HS-5 (cell line): ENCODE measurements around the gene MICU1.
"Not testable (repeated sequence)": the region's sequence is repeated elsewhere in the genome, so short reads cannot be mapped to it uniquely, and the experiment has no call there.

Source experiments
- DNase-seq: peaks from one replicate; pipeline ENCODE4 v3.0.0-alpha.2; 2012; ENCODE audit warnings: low read depth

MICU1 gene

DNA sequence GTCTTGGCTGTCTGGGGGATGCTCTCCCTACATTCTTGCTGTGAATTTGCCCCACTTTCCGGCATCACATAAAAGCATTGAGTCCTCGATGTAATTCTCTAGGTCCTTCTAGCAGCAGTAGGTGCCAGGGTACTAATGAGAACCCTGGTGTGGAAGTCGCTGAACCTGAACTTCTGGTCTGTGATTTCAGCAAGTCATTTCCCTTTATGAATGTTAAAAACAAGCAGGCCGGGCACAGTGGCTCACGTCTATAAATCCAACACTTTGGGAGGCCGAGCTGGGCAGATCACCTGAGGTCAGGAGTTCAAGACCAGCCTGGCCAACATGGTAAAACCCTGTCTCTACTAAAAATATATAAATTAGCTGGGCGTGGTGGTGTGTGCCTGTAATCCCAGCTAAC lies 240.9 kb downstream of the MICU1 start:
- DNase-seq, result not testable (repeated sequence)

DNA sequence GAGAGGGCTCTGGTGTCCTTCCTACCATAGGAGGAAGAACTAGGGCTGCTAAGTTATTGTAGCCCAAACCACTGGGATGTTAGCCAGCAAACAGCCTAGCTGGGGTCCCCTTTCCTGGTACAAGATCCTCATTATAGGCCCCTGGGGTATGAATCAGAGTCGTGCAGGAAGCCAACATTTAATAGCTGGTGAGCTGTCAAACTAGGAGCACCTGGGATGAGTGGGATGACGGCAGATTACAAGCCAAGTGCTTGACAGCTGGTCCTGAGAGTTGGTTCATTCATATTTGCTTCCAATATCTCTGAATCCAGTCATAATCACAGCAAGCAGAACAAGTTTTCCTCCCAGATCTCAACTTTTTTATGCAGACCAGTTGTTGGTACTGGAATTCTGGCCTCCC lies 246.1 kb downstream of the MICU1 start:
- no peak for DNase-seq

DNA sequence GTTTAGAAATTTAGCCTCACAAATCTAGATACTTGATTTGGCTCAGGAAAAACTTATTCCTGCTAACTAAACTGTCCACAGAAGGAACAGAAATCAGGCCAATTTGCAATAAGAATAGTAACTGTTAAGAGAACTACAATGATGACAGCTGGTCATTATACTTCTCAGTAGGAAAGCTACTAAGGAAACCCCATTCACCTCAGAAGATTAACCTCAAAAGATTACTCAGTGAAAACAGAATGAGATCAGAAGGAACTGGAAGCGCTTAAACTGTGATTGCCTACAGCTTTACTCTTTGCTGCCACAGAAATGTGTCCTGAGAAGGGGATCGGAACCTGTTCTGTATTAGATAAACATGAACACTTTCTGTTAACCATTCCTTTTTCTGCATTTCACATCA lies 246.8 kb downstream of the MICU1 start:
- DNase-seq, result no peak

DNA sequence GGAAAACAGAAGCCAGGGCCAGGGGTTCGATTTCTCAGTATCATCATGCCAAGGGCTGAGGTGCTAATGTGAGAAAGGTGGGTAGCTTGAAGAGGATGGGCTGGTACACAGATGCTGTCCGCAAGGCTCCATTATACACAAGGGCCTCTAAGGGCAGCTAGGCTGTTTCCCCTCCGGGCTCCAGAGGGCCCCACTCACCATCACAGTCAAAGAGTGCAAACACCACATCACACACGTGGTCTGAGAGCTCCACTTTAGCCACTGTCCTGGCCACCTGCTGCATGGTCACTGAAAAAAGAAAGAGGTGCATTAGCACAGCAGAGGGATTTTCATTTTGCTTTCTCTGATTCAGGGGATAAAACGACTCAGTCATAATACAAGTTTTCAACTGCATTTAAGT lies 250.3 kb downstream of the MICU1 start:
- no peak for DNase-seq

DNA sequence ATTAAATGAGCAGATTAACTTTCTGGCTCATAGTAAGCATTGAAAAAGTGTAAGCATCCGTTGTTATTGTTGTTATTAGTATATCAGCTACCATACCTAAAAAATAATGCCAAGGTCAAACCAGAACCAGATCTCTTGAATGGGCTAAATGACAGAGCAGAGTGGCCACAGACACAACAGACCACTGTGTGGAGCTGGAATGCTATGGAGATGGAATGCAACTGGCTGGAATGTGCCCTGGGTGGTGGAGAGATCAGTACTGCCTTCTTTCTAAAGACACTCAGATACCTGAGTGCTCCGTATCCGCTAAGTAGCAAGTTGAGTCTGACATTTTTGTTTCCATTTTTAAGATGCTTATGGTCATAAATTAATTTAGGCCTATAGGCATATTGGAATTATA lies 250.7 kb downstream of the MICU1 start:
- DNase-seq, result no peak

DNA sequence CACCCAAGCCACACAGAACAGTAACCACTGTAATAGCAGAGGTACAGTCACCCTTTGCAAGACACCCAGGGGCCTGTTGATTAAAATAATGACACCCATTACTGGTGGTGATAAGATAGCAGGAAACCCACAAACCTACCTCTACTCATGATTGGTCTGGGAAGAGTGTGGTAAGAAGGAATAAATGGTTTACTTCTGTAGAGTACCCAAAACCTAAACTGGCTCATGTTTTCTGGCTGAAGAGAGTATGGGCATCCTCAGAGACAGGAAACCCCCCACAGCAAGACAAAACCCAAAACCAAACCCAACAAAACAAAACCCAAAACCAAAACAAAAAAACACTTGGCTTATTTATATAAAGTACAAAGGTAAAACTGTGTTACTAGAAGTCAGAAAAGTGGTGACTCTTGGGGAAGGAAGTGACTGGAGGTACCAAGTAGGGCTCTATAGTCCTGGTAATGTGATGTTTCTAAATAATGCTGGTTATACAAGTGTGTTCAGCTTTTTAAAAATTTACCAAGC lies 255.6 kb downstream of the MICU1 start:
- DNase-seq, result no peak

DNA sequence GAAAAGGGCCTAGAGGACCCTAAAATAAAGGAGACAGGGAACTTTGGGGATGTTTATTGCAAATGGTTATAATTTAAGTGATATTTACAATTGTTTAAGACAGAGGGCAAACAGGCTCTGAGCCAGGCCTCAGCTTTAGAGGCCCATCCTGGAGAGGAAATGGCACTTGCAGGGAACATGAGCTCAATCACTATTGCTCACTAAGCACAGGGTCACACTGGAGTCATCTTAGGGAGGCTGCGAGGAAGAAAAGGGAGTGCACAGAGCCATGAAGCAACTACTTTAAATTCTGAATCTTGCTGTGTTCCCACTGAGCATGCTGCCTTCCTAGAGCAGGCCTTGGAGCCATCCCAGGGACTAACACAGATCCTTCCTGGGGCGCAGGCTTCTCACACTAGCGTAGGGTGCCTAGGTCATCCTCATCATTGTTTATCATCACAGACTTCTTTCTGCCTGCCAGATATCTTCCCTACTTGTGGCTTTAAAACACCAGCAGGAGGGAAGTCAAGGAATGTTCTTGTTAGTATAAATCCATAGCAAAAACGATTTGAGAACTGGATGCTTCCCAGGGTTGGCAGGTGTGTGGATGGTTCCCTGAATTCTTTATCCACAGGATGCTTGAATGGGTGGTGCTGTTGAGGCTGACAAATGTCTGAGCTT lies 258.4 kb downstream of the MICU1 start:
- no peak for DNase-seq

DNA sequence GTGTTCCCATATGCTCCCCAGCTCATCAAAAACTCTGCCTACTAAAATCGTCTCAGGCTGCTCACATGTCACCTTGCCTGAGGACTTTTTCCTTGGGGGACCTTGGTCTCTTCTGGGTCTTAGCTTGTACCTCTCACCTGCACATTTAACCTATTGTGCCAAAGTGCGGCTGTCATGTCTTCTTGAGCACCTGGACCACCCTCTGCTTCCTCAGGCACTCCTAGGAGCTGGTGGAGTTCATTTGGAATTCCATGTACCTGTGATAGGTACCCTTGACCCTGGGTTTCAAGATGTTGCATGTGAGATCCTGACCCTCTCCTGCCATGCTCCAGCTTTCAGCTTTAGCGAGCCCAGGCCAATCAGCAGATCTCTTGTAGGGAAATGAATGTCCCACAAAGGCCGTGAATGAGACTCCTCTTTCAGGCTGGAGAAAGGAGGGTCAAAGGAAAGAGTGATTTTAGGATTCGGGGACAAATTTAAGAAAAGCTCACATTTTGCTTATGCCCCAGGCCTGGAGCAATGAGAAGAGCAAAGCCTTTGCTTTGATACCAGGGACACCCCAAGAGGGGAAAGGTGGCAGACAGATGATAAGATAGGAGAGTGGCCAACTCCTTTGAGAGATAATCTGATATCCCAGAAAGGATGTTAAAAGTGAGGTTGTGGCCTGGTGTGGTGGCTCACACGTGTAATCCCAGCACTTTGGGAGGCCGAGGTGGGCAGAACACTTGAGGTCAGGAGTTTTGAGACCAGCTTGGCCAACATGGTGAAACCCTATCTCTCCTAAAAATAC lies 260.6 kb downstream of the MICU1 start:
- DNase-seq, result no peak

DNA sequence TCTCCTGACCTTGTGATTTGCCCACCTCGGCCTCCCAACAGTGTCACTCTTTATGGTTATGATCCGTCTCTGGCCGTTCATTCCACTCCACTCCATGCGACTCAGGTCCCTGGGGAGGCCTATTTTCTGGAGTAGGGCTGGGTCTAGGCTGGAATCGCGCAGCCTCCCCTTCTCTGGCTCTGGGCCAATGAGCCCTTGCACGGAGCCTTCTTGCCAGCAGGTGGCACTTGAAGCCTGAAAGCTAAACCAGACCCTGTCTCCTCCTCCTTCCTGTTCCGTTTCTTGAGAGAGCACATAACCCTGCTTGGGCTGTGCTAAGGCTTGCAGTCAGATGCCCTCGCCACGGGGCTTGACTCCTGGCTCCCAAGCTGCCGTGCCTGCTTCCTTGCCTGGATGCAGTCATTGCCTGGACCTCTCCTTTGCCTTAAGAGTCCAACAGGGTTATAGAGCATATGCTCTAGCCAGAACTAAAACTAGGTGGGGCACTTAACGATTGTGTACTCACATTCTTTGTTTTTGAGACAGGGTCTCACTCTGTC lies 261.6 kb downstream of the MICU1 start:
- DNase-seq, result peak; percentile 80

DNA sequence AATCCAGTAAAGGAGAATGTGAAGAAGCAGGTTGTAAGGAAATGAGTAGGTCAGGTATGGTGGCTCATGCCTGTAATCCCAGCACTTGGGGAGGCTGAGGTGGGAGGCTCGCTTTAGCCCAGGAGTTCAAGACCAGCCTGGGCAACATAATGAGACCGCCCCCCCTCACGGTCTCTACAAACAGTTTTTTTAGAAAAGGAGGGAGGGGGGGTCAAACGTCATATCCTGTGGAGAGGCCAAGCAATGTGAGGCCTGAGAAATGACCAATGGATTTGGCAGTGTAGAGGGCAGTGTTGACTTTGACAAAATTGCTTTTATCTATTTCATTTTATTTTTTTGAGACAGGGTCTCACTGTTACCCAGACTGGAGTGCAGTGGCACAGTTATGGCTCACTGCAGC lies 268.9 kb downstream of the MICU1 start:
- DNase-seq, result no peak

DNA sequence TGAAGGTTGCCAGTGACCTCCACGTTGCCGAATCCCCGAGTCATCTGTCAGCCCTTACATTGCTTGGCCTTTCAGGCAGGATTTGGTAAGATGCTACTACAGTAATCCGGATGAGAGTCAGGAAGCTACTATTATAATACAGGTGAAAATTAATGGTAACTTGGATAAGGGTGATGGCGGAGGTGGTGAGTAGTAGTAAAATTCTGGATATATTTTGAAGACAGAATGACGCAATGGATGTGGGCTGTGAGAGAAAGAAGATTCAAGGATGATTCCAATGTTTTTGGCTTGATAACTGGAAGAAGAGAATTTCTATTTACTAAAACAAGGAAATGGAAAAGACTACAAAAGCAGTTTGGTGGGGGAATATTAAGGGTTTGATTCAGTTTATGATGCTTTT lies 269.8 kb downstream of the MICU1 start:
- no peak for DNase-seq

DNA sequence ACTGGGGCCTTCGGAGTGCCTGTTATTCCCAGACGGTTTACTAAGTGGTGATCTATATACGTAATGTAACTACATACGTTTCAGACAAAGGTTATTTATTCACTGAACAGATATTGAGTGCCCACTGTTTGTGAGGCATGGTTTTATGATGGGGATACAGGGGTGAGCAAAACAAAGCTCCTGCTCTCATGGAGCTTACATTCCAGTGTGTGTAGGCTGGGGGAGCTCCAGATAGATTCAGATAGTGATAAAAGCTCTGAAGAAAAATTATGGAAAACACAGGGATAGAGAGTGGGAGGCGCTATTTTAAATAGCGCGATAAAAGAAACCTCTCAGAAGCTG lies 270.7 kb downstream of the MICU1 start:
- no peak for DNase-seq

DNA sequence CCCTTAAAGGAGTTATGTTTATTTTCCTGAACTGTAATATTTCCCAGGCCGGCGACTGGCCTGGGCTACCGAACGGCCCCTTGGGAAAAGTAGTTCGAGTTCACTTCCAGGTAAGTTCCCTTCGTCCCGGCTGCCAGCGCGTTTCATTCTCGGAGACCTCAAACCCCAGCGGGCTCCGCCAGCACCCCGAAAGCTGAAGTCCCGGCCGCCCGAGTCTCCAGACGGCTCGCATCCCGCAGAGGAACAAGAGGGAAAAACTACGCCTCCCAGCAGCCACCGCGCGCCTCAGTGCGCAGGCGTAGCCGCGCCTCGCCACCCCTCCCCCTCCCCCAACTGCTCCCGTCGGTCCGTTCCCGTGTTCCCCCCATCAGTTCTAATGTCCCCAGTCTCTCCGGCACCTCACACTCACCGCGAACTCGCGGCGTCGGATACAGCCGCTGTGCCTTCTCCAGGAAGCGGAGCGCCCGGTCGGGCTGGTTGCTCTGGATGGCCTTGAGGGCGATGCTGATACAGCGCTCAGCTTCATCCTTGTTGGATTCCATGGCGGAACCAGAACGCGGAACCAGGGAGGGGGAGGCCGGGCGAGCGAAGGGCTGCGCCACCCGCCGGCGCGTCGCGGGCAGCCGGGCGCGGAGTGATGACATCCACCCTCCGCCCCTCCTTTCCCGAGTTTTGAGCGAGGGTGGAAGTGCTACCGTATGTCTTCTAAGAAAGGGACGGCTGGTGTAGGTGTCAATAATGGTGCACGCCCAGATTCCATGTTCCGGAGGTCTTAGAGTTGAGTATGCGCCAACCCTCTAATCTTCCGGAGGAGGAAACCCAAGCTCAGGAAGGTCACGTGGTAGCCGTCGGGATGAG lies 271.3 kb downstream of the MICU1 start, which contains the start of gene DNAJB12:
DNAJB12 (minus strand) TSS at position 564 of the 858 bp plus-strand sequence; CDS start at position 542, 22 bp downstream.
- peak; percentile 89 for DNase-seq

DNA sequence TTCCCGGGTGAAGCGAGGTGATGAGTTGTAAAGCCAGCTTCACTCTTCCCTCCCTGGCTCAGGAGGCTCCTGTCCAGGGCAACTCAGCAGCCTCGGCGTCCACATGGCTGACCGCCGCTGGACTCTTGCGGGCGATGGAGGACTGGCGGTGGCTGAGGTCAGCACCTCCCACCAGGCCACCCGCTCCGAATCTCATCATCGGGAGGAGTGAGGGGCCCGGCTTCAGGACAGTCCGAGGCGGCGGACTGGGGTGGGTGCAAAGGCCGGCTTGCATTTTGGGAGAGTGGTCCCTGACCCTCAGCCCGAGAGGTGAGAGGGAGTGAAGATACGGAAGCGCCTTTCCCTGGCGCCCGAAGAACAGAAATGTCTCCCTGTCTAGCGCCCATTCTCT lies 271.9 kb downstream of the MICU1 start:
- DNase-seq, result no peak

DNA sequence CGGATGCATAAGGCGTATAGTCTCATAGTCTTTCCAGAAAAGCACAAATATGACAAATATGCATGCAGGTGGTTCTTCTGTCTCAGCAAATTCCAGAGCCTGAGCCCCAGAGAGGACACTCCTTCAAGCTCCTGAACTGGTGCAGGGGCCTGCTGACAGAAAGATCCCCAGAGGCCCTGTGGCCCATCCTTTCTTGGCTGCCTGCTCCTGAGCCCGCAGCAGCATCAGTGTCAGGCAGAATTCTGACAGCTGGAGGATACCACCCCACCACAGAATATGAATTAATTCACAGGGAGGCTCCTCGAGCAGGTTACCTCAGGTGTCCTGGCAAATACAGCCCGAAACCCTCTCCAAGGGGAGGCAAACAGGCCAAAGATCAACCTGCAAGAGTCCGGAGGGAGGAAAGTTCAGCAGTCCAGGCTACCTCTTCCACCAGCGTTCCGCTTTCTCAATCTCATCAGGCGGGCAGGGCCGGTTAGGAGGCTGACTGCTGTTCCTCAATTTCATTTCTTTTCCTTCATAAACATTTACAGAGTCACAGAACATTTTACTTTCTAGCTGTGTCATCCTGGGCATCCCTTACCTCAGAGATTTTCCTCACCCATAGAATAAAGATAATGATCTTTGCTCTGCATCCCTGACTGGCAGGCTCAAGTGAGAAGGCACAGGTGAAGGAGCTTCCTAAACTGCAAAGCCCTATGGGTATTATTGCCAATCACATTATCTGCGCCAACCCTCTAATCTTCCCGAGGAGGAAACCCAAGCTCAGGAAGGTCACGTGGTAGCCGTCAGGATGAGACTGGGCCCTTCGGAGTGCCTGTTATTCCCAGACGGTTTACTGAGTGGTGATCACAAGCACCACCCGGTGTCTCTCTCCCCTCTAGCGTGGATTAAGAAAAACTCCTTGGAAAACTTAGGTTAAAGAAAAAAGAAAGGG lies 272.6 kb downstream of the MICU1 start:
- DNase-seq, result no peak

DNA sequence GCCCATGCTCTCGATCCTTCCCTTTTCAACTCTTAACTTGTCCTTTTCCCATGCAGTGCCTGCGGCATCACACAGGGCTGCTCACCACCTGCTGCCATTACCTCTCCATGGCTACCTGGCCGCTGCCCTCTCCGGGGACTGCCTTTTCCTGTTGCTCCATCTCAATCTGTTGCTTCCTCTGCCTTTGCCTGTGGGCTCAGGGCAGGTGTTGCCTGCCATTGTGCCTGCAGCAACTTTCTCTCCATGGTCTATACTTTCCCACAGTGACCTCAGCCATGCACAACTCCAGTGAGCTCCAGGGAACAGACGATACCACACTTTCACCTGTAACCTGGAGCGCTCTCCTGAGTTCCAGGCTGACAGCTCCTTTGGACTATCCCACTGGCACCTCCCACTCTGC lies 274.4 kb downstream of the MICU1 start:
- DNase-seq, result no peak

DNA sequence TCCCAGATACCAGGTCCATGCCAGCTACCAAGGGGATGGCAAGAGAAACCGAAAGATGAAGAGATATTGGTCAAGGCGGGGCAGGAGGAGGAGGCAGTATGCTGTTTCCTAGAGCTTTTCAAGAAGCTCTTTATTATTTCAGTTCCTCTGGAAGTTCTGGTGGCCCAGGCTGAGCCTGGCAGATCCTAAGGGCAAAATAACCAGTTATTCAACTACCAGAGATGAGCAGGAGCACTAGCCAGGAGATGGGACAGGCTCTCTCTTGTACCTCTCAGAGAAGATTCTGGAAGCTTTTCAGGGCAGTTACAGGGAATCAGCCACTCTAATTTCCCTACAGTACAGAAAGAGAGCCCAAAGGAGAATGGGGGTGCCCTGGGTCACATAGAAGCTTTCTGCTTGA lies 276.4 kb downstream of the MICU1 start:
- DNase-seq, result no peak

DNA sequence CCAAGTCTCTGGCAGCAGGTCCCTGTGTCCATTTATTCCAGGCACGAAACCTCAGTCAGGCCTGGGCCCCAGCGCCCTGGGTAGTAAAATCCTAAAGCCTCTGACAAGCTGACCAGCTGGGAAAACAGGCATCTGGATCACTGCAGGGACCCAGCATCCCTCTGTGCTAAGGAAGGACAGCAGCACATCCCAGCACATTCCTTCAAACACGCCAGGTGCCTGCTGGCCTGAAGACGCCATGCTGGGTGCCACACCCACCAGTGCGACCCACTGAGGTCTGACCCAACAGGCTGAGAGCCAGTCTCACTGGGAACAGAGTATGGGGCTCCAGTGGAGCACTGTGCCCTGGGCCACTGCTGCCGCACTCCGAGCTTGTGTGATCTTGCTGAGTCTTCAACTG lies 277.6 kb downstream of the MICU1 start:
- no peak for DNase-seq

DNA sequence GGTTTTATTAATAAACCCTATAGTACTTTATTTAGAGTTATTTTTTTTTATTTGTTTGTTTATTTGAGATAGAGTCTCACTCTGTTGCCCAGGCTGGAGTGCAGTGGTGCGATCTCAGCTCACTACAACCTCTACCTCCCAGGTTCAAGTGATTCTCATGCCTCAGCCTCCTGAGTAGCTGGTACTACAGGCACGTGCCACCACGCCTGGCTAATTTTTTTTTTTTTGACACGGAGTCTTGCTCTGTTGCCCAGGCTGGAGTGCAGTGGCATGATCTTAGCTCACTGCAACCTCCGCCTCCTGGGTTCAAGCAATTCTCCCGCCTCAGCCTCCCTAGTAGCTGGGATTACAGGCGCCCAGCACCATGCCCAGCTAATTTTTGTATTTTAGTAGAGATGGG lies 279.8 kb downstream of the MICU1 start:
- DNase-seq, result not testable (repeated sequence)

DNA sequence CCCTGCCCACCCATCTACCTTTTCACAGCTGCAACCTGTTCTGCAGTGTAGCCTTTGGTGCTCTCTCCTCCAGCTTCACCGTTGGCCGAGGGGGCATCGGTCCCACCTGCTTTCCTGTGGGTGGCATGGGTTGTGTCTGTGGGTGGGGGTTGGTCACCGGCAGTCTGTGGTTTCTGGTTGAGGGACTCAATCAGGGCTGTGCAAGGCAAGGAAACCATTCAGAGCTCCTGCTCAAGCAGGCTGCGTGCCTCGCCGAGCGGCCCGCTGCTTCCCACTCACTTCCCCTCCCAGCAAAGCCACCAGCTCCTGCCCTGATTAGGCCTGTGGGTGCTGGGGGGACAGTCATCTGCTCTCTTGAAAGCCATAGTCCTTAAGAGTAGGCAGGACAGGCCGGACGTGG lies 280.9 kb downstream of the MICU1 start:
- no peak for DNase-seq

DNA sequence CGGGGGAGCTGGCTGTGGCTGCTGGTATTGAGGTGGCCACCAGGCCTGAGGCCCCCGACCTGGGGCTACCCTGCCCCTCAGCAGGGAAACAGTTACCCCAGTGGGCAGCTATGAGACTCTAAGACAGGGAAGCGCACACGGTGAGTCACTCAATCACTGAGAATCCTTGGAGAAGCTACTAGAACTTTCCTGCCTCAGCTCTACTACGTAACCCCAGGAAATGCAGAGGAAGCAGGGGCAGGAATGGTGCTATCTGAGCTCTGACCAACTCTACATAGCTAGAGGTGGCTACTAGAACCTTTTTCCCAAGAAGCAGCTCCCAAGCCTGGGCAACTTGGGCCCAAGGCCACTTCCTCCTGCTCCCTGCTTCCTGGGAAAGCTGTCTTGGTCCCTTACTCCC lies 283.0 kb downstream of the MICU1 start:
- DNase-seq, result no peak
